ENCODE results near the gene PBX3.

PBX3 gene

DNA sequence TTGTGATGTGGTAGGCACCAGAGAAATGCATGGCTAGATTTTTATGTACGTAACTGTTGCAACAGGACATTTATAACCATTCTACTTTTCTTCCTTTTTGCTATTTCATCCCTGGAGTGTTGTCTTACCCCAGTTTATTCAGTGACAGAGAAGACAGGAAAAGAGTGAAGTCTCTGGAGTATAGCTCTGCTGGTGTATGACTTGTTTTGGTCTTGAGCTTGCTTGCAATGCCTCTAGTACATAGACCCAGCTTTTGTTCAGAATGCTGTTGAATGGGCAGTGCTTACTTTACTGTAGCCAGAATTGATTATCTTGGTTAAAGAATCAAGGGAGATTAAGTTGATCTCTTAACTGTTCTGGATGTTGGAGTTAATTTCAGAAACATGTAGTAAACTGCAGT is 94.3 kb downstream of the PBX3 start:
- Histone ChIP-seq H3K4me1 (peaks cover 7% of the 10 kb centered on the region), H3K9ac (no peak overlapping the region)
- TF ChIP-seq, protein P1, sequence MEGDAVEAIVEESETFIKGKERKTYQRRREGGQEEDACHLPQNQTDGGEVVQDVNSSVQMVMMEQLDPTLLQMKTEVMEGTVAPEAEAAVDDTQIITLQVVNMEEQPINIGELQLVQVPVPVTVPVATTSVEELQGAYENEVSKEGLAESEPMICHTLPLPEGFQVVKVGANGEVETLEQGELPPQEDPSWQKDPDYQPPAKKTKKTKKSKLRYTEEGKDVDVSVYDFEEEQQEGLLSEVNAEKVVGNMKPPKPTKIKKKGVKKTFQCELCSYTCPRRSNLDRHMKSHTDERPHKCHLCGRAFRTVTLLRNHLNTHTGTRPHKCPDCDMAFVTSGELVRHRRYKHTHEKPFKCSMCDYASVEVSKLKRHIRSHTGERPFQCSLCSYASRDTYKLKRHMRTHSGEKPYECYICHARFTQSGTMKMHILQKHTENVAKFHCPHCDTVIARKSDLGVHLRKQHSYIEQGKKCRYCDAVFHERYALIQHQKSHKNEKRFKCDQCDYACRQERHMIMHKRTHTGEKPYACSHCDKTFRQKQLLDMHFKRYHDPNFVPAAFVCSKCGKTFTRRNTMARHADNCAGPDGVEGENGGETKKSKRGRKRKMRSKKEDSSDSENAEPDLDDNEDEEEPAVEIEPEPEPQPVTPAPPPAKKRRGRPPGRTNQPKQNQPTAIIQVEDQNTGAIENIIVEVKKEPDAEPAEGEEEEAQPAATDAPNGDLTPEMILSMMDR (IDR thresholded peaks at IDR 0.05): no peak

GRCh38 chr9:125842242-125842641 is 95.1 kb downstream of the PBX3 start:
- H3K4me1 ChIP-seq: peaks cover 3% of the 10 kb centered on the region
- peak overlapping the region; percentile 84 for H3K27ac ChIP-seq
- H3K4me3 ChIP-seq (ENCODE audit: low read depth, low read length): no peak overlapping the region
- peaks cover 4% of the 10 kb centered on the region for H3K79me2 ChIP-seq
- no peak overlapping the region for H2AFZ ChIP-seq
- TF ChIP-seq, protein P1 (IDR thresholded peaks at IDR 0.05): no peak
- no peaks in the 10 kb centered on the region for H3K9me3 ChIP-seq (ENCODE audit: control insufficient read depth, low read length)
- peak overlapping the region; percentile 32 for H3K4me2 ChIP-seq (ENCODE audit: low read length)
- H3K36me3 ChIP-seq (ENCODE audit: control insufficient read depth, insufficient read depth, low read length): no peaks in the 10 kb centered on the region
- no peaks in the 10 kb centered on the region for H3K27me3 ChIP-seq (ENCODE audit: control insufficient read depth, insufficient read depth, low read length)
- H3K9ac ChIP-seq: no peak overlapping the region

More for the DNA sequence above, 94.3 kb downstream of the PBX3 start:
- H3K27ac ChIP-seq: peak overlapping the region; percentile 84
- peaks cover 6% of the 10 kb centered on the region for H3K79me2 ChIP-seq
- no peaks in the 10 kb centered on the region for H3K36me3 ChIP-seq (ENCODE audit: control insufficient read depth, insufficient read depth, low read length)
- H3K27me3 ChIP-seq (ENCODE audit: control insufficient read depth, insufficient read depth, low read length): no peaks in the 10 kb centered on the region
- no peaks in the 10 kb centered on the region for H3K9me3 ChIP-seq (ENCODE audit: control insufficient read depth, low read length)
- H3K4me3 ChIP-seq (ENCODE audit: low read depth, low read length): no peak overlapping the region
- H2AFZ ChIP-seq: no peak overlapping the region
- H3K4me2 ChIP-seq (ENCODE audit: low read length): peak overlapping the region; percentile 5

DNA sequence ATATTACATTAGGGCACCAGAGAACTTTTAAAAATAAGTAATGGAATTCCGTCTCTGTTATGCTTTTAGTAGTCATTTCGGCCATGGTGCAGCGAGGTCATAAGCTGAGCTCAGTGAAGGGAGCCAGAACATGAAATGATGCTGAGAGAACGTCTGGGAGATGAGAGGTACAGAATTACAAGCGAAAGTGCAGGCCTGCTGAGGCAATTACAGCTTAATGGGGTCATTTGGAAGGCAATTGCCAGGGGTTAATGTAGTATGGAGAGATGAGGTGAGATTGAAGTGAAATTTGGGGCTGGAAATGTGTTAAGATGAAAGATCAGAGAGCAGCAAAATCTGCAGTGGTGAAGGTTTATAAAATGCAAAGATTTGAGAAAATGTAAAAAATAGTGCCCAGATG is 96.5 kb downstream of the PBX3 start:
- Histone ChIP-seq H3K9me3 (ENCODE audit: control insufficient read depth, low read length) (no peaks in the 10 kb centered on the region), H3K36me3 (ENCODE audit: control insufficient read depth, insufficient read depth, low read length) (no peaks in the 10 kb centered on the region), H3K27ac (peak overlapping the region; percentile 84), H3K9ac (no peak overlapping the region), H3K79me2 (peaks cover 5% of the 10 kb centered on the region), H3K4me3 (ENCODE audit: low read depth, low read length) (peak overlapping the region; percentile 32), H3K4me1 (peaks cover 3% of the 10 kb centered on the region), H2AFZ (peak overlapping the region; percentile 15), H3K27me3 (ENCODE audit: control insufficient read depth, insufficient read depth, low read length) (no peaks in the 10 kb centered on the region), H3K4me2 (ENCODE audit: low read length) (peak overlapping the region; percentile 65)
- TF ChIP-seq, protein P1 (IDR thresholded peaks at IDR 0.05): no peak

DNA sequence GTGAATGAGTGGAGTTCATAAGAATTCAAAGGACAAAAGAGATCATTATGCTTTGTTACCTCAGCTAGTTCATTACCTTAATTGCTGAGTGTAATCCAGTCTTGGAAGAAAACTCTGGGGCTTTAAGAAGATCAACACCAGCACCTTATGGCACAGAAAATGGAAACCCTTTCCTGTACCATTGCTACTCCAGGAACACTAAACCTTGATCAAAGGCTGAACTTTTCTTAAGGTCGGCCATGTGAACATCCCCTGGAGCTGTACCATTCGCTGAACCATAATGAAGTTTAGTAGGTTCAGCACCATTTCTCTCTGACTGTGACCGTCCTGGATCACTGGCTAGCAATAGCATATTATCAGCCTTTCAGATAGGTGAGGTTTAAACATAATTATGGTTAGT is 97.4 kb downstream of the PBX3 start:
- H3K27ac ChIP-seq: peak overlapping the region; percentile 84
- no peaks in the 10 kb centered on the region for H3K27me3 ChIP-seq (ENCODE audit: control insufficient read depth, insufficient read depth, low read length)
- no peaks in the 10 kb centered on the region for H3K9me3 ChIP-seq (ENCODE audit: control insufficient read depth, low read length)
- H3K79me2 ChIP-seq: peaks cover 10% of the 10 kb centered on the region
- peaks cover 6% of the 10 kb centered on the region for H3K4me1 ChIP-seq
- H3K4me2 ChIP-seq (ENCODE audit: low read length): peak overlapping the region; percentile 64
- no peak overlapping the region for H3K9ac ChIP-seq
- H3K4me3 ChIP-seq (ENCODE audit: low read depth, low read length): peak overlapping the region; percentile 30
- H3K36me3 ChIP-seq (ENCODE audit: control insufficient read depth, insufficient read depth, low read length): no peaks in the 10 kb centered on the region
- no peak overlapping the region for H2AFZ ChIP-seq
- TF ChIP-seq, protein P1 (IDR thresholded peaks at IDR 0.05): no peak

DNA sequence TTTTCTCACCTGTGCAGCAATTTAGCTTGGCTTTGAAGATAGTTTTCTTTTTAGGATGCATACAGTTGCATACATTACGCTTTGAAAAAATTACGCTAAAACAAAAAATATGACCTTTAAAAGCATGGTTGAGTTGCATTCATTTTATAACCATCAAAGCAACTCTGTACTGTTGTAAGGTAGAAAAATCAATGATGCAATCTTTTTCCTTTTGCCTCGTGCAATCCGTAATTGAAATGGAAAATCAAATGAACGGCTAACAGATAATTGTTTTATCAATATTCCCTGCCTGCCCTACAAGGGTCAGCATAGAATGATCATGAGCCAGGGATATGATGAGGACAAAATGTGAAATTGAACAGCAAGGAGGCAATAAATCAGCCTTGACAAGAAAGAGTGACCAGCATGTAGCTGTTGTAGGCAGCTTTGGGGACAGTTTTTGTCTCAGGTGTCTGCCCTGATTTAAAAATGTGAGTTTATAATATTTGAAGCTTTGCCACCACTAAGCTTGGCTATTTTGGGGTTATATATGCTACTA is 98.2 kb downstream of the PBX3 start:
- Histone ChIP-seq H3K27ac (peak overlapping the region; percentile 84), H3K9ac (no peak overlapping the region), H3K79me2 (peaks cover 12% of the 10 kb centered on the region), H3K4me1 (peaks cover 8% of the 10 kb centered on the region), H3K4me3 (ENCODE audit: low read depth, low read length) (peak overlapping the region; percentile 30), H3K9me3 (ENCODE audit: control insufficient read depth, low read length) (no peaks in the 10 kb centered on the region), H3K4me2 (ENCODE audit: low read length) (peak overlapping the region; percentile 64), H3K36me3 (ENCODE audit: control insufficient read depth, insufficient read depth, low read length) (no peaks in the 10 kb centered on the region), H3K27me3 (ENCODE audit: control insufficient read depth, insufficient read depth, low read length) (no peaks in the 10 kb centered on the region), H2AFZ (no peak overlapping the region)
- TF ChIP-seq, protein P1 (IDR thresholded peaks at IDR 0.05): no peak

All from parathyroid adenoma (tissue), 2 donors.